GM10266 (cell line): ENCODE data around the gene CNGA4.

Experiments used
- DNase-seq: peaks from one replicate; pipeline ENCODE4 v3.0.0; 2012; ENCODE audit errors: extremely low spot score
- TF ChIP-seq, protein P1 (sequence below): IDR thresholded peaks from 2 replicates; pipeline ENCODE4 v1.5.1; 2012; ENCODE audit warnings: mild to moderate bottlenecking, low read depth; ENCODE audit not compliant: control insufficient read depth, insufficient read depth; ENCODE audit errors: missing control alignments

CNGA4 gene, protein sequence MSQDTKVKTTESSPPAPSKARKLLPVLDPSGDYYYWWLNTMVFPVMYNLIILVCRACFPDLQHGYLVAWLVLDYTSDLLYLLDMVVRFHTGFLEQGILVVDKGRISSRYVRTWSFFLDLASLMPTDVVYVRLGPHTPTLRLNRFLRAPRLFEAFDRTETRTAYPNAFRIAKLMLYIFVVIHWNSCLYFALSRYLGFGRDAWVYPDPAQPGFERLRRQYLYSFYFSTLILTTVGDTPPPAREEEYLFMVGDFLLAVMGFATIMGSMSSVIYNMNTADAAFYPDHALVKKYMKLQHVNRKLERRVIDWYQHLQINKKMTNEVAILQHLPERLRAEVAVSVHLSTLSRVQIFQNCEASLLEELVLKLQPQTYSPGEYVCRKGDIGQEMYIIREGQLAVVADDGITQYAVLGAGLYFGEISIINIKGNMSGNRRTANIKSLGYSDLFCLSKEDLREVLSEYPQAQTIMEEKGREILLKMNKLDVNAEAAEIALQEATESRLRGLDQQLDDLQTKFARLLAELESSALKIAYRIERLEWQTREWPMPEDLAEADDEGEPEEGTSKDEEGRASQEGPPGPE

DNA sequence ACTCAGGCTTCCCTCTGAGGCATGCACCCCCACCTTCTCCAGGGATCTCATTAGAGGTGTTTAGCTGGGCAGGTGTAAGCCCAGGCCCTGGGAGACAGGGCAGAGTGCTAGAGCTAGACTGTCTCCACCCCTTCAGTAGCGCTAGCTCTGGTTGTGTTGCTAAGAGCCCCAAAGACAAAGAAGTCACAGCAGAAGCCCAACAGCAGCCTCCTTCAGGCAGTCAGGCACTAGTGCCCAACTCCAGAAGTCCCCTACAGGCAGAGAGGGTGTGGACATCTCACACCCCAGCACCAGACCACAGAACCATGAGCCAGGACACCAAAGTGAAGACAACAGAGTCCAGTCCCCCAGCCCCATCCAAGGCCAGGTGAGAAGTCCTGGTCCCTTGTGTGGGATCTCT is at the start of gene CNGA4:
CNGA4 (plus strand) TSS at position 188 of the 400 bp plus-strand sequence; CDS start at position 306, 118 bp downstream.
- no peak for DNase-seq
- TF ChIP-seq, protein P1, sequence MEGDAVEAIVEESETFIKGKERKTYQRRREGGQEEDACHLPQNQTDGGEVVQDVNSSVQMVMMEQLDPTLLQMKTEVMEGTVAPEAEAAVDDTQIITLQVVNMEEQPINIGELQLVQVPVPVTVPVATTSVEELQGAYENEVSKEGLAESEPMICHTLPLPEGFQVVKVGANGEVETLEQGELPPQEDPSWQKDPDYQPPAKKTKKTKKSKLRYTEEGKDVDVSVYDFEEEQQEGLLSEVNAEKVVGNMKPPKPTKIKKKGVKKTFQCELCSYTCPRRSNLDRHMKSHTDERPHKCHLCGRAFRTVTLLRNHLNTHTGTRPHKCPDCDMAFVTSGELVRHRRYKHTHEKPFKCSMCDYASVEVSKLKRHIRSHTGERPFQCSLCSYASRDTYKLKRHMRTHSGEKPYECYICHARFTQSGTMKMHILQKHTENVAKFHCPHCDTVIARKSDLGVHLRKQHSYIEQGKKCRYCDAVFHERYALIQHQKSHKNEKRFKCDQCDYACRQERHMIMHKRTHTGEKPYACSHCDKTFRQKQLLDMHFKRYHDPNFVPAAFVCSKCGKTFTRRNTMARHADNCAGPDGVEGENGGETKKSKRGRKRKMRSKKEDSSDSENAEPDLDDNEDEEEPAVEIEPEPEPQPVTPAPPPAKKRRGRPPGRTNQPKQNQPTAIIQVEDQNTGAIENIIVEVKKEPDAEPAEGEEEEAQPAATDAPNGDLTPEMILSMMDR: no peak

DNA sequence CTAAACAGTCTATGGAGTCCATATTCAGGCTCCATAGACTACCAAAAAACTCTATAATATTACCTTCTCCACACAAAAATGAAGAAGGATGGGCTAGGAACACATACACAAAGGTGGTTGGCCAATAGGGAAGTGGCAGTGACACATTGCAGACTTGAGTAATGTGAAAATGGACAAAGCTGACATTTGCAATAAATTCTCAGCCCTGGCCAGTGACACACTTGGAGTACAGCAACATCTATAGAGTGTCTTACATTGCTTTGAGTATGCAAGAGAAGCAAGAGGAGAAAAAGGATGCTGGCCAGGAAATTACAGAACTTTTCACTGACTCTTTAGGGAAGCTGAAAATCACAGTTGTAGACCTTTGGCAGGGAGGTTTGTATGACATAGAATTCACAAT is 47.1 kb upstream of the CNGA4 start:
- DNase-seq: no peak
- TF ChIP-seq, protein P1: no peak

DNA sequence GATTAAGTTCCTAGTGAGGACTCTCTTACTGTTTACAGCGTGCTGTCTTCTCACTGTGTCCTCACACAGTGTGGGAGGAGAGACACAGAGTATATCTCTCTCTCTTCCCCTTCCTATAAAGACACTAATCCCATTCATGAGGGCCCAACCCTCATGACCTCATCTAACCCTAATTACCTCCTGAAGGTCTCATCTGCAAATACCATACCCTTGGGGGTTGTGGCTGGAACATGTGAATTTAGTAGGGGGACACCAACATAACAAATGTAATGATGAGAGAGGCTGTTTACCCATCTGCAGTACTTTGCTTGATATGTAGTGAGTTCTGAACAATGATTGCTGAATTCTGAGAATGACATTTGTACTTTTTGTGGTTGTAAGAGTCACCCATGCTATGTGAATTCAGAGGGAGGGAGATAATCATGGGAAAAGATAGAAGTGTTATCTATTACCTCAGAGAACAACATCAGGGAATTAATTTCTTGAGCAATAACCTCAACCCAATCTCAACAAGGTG is 44.8 kb upstream of the CNGA4 start:
- DNase-seq: no peak
- TF ChIP-seq, protein P1: no peak

DNA sequence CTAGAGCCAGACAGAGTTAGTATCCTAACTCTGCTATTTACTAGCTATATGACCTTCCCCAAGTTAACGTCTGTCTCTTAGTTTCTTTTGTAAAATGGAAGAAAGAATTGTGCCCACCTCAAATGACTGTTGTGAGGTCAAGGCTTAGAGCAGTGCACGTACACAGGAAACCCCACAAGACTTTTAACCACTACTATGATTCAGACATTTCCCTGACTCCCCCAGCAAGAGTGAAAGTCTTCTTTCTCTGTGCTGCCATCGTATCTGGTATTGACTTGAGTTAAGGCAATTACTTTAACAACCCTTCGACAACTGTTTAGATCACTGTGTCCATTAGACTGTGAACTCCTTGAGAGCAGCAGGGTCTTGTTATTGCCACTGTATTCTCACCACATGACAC is 42.5 kb upstream of the CNGA4 start:
- DNase-seq: no peak
- TF ChIP-seq, protein P1: no peak

DNA sequence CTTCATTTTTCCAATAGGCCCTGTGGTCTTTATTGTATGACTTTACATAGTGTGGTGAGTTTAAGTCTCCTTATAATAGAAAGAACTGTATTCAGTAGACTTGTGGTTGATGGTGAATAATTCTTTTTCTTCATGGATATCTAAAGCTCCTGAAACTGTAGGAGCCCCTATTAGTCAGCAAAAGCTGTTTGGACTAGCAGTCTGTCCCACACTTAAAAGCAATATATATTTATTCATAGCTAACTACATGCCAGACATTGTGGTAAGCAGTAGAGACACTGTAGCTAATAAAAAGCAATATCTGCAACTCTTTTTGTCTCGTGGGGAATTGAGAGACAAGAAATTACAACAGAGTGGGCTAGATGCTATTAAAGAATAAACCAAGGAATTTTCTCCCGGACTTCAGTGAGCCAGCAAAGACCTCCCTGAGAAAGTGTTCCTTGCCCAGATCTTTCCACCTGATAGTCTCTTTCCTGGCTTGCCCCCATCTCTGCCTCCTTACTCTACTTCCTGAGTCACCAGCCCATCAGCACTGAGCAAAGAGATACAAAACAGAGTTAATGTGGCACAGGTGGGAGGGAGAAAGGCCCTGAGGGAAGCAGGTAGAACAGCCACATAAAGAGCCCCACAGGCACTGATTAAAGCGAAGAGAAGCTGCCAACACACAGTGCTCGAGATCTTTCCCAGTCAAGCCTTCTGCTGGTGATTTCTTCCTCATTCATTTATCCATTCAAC is 41.3 kb upstream of the CNGA4 start:
- TF ChIP-seq, protein P1: no peak

DNA sequence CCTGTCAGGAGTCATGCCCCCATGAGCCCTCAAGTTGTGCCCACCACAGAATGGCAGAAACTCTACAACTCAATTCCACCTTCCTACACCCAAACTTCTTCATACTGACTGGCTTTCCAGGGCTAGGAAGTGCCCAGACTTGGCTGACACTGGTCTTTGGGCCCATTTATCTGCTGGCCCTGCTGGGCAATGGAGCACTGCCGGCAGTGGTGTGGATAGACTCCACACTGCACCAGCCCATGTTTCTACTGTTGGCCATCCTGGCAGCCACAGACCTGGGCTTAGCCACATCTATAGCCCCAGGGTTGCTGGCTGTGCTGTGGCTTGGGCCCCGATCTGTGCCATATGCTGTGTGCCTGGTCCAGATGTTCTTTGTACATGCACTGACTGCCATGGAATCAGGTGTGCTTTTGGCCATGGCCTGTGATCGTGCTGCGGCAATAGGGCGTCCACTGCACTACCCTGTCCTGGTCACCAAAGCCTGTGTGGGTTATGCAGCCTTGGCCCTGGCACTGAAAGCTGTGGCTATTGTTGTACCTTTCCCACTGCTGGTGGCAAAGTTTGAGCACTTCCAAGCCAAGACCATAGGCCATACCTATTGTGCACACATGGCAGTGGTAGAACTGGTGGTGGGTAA is 39.6 kb upstream of the CNGA4 start, which contains the start of gene OR52W1:
OR52W1 (plus strand) TSS at position 51 of the 637 bp plus-strand sequence; CDS start at position 51, 0 bp downstream.
- DNase-seq: no peak
- TF ChIP-seq, protein P1: no peak

More for the DNA sequence above, 41.3 kb upstream of the CNGA4 start:
- DNase-seq: no peak
